HG02798 (cell line): ENCODE results near the gene FAM53B.
"Not testable (repeated sequence)": the region's sequence is repeated elsewhere in the genome, so short reads cannot be mapped to it uniquely, and the experiment has no call there.

Source experiments
- ATAC-seq: cut with Tn5 transposase; IDR thresholded peaks from one replicate; pipeline ENCODE4 v1.9.1; 2021; ENCODE audit warnings: mild to moderate bottlenecking; ENCODE audit not compliant: unreplicated experiment, poor library complexity

The FAM53B gene

DNA sequence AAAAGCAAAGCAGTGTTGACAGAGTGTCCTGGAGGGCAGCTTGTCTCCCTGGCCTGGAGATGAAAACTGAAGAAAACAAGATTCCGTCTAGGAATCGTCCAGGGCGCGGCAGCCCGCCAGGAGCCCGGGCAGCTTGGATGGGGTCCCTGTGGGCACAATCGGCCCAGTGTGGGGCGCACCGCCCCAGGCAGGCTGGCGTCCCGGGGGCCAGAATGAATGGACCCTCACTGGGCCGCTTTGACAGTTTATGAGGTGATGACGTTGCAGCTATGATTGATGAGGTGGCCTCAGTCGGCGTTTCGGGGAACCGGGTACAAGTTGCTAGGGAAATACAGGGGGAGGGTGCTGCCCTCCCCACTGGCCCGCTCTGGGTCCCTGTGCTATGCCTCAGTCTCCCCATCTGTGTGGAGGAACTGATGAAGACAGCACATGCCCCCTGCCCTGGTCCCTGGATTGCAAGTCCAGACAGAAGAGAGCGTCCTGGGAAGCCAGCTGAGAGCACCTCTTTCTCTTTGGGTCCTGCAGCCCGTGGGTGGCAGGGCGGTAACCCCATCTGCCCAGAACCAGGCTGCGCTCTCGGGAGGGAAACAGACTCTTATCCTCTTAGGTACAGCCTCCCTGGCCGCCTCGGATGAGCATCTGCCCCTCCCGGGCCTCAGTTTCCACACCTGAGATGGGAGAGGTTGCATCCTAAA, 151.3 kb downstream of the FAM53B start:
- no peak for ATAC-seq

DNA sequence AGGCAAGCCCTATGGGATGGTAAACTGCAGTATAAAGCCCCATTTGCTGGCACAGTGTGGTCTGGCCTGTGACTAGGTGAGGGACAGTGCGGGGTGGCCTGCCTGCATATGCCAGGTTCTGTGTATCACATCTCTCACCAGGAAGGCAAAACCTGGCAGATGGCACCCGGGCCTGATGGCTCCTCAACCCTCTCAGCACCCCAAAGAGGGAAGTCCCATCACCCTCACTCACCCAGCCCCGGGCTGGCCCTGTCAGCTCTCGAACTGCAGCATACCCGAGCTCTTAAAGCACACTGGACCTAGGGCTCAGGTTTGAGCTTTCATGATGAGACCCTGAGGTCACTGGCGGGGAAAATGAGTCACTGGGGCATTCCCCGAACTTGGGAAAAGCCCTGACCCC, 152.1 kb downstream of the FAM53B start:
- no peak for ATAC-seq

DNA sequence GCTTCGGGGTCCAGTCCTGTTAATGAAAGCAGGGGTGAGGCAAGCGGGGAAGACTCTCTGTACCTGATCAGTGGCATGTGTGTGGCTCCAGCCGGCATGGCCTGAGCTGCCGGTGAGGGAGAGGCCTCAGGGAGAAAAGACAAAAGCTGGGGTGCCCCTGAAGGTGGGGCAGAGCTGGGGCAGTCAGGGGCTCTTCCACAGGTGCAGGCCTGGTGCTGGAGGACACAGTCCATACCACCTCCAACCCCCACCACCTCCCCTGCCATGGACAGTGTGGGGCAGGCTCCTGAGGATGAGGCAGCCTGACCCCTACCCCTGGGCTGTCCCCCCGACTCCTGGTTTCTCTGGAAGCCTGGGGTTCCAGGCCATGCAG, 153.1 kb downstream of the FAM53B start:
- ATAC-seq, result no peak

DNA sequence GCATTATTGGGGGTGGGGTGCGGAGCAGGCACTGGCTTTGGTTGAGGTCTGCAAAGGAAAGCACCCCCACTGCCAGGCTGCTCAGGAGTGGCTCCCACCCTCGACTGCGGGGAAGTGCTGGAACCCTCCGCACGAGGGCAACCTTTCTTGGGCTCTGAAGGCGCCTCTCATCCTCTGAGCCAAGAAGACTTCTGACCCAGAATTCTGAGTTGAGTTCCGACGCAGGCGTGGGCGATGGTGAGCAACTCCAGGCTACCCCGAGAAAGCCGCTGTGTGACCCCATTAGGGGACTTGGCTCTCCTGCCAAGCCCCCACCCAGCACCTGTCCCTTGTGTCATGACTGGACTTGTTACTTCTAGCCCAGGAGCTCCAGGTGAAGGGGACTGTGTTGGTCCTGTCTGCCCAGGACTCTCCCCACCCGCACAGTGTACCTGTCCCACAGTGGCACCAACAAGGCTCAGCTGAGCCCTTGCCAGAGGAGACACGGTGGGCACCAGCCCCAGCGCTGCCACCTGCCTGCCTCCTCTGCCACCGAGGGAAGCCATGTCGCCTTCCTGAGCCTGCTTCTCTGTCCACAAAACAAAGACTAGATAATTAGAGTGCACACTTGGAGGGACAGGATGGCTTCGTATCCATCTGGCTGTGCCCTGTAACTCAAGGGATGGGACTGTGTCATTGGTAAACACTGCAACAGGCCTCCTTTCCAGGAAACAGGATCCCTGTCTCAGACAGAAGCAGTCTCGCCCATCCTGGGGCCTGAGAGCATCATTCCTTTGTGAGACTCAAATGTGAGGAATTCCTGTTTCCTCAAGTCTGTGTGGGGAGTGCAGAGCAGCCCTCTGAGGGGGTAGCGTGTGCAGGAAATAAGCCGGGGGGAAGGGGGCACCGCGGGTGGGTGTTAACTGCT, 153.7 kb downstream of the FAM53B start:
- no peak for ATAC-seq

DNA sequence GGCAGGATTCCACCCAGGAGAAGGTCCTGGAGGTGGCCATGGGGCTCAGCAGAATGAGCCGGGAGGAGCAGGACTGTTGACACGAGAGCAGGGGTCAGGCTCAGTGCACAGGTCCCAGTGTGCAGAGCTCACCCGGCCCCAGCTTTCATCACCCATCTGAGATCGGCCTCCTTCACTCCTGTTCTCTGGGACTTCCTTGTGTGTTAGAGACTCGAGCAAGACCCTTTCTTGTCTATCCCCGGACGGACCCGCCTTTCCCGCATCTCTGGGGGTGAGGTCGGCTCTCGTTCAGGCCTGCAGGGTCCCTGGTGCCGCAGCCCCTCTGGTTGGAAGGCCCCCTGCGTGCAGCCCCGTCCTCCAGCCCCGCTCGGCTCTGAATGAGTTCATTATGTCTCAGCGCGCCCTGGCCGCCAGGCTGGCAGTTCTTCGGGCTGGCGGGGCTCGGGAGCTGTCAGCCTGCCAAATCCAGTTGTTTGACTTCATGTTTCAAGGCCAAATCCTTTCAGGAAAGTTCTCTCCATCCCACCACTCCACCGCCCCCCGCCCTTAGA, 154.6 kb downstream of the FAM53B start:
- no peak for ATAC-seq

DNA sequence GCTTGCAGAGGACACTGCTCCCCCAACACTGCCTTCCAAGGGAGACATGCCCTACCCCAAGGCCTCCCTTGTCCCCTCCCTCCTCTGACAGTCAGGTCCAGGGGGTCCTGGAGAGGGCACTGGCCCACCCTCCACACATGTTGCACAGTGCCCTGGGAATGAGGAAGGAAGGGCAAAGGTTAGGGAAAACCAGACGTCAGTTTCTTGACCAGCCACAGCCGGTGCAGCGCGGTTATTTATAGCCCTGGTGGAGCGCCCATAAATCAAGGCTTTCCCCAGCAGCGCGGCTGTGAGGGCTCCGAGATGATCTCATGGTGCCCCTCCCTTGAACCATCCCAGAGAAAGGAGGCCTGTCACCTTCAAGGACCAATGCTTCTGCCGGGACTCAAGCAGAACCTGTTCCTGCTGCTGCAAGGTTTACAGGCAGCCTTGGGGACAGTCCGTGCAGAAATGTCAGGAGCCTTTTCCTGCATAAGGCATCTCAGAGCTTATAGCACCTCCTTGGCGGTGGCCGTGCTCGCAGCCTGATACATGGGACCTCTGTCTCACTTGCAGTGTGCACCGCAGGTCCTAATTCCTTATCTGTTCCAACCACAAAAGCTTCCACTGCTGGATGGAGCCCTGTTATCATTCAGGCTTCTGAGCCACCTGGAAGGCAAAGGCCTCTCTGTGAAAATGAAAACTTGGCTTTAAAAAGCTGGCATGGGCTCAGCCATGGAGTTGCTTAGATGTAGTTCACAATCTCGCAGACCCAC, 155.3 kb downstream of the FAM53B start:
- no peak for ATAC-seq

DNA sequence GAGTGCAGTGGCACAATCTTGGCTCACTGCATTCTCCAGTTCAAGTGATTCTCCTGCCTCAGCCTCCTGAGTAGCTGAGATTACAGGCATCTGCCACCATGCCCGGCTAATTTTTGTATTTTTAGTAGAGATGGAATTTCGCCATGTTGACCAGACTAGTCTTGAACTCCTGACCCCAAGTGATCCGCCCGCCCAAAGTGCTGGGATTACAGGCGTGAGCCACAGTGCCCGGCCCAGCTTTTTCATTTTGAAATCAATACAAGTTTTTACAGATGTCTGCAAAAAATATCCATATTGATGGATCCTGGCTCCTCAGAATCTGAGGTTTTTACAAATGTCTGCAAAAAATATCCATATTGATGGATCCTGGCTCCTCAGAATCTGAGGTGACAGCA, 155.8 kb downstream of the FAM53B start:
- ATAC-seq, result not testable (repeated sequence)

DNA sequence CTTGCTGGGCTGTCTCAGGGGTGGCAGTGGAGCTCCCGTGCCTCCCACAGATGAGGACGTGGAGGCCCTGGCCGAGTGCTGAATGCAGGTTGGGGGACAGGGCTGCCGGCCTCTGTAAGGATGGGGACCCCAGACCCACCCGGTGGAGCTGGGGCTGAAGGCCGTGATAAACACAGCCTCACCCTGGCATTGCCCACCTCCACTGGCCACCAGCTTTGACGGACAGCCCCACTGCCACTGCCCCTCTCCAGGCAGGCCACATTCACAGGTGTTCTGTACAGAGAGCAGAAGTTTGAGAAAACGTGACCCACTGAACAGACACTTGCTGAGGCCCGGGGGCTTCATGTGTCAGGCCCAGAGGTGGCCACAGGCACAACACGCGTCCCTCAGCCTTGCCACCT, 156.4 kb downstream of the FAM53B start:
- ATAC-seq, result no peak

DNA sequence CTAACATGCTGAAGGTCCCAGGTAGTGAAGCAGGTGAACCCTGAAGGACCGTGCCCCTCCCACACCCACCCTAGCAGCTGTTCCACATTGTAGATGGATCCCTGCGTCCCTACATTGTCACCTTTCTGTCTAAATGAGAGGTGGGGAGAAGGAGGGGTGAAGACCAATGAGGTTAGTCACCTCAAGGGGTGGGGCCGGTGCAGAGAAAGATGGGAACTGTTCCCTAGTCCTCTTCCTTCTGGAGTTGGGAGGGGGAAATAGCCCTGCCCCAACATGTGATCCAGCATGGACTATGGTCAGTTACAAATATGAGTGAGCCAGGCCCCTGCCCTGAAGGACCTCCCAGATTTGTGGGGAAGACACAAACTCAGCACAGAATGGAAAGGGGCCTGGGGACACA, 158.0 kb downstream of the FAM53B start:
- no peak for ATAC-seq

DNA sequence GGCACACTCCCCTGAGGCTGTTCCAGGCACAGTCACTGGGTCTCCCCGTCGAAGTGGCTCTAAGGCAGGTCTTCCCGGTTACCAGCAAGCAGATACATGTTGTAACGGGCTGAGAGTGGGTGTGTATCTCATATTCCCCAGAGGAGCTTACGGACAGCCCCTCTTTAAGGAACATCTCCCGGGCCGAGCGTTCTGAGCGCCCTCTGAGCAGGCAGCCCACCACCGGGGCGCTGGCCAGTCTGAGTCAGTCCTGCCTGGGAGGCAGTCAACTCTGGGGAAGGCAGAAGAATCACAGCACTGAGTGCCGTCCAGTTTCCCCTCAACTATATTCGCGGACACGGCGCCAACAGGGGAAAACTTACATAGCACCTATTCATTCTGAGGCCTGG, 165.2 kb downstream of the FAM53B start:
- no peak for ATAC-seq

DNA sequence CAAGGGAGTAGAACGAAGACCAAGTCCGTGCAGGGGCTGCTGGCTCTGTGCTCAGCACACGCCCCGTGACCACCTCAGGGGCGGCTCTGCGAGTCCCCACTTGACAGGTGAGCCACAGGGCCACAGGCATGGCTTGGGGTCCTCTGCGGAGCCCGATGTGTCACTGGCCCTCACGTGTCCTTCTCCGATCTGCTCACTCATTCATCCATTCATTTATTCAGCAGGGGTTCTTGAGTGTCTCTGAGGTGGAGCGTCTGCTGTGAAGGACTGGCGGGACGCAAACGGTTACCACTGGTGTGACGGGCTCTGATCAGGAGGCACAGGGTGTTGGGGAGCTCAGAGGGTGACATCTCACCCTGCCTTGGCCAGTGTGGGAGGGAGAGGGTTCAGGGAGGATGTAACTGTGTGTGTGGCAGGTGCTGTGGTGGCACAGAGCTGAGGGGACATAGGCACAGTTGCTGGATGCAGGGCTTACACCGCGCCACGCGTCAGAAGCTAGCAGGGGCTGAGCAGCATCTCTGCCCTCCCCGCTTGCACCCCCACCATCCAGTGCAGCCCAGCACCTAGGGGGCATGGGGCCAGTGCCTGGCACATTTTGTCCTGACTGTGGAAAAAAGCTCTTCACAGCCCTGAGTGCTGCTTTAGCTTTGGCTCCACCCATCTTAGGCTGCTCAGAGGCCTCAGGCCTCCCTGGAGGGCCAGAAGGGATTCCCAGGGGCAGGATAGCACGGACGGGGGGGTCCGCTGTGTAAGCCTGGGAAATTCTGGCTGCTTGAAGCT, 165.8 kb downstream of the FAM53B start:
- no peak for ATAC-seq

DNA sequence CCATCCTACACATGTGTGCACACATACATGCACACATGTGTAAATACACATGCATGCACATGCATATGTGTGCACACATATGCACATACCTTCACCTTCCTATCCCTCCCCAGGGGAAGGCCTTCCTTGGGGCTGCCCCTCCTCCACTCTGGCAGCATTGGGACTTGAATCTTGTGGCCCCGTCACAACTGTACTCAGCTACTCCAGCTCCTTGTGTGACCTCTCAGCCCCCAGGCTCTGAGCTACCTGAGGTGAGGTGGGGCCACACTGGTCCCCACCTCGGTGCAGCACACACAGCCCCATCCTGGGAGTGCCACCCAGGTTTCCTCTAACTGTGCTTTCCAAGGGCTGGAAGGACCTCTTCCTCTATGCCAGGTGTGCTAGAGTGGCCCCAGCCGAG, 166.5 kb downstream of the FAM53B start:
- ATAC-seq, result no peak

DNA sequence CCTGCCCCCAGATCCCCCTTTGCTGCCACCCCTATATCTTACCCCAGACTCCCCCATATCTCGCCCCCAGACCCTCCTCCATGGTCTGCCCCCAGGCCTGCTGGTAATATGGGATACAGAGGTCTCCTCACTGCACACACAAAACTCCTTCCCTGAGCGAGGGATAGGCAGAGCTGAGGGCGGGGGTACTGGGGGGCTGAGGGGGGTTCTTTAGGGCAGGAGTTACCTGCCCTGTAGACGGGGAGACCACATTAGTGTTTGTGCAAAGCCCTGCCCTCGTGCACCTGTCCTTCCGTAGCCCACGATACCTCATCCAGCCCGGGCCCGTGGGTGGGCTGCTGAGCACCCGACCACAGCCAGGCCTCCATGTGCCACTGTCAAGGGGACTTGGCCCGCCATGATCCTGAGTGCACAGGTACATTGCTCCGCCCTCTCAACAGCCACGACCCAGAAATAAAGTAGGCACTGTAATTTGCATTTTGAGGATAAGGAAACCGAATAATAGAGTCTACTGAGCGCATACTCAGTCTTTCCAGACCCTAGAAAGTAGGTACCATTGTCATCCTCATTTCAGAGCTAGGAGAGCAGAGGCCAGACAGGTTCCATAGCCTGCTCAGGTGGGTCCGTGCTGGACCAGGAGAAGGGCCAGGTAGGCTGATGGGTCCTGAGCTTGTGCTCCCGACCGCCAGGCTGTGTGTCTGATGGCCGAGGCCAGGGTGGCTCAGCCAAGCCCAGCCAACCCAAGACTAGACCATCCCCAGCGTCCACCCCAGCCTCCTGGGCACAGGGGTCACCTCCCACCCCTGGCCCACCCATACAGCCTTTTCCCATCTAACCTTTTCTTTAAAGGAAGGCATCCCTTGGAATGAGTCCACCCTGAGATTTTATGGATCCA, 167.4 kb downstream of the FAM53B start:
- ATAC-seq, result no peak

DNA sequence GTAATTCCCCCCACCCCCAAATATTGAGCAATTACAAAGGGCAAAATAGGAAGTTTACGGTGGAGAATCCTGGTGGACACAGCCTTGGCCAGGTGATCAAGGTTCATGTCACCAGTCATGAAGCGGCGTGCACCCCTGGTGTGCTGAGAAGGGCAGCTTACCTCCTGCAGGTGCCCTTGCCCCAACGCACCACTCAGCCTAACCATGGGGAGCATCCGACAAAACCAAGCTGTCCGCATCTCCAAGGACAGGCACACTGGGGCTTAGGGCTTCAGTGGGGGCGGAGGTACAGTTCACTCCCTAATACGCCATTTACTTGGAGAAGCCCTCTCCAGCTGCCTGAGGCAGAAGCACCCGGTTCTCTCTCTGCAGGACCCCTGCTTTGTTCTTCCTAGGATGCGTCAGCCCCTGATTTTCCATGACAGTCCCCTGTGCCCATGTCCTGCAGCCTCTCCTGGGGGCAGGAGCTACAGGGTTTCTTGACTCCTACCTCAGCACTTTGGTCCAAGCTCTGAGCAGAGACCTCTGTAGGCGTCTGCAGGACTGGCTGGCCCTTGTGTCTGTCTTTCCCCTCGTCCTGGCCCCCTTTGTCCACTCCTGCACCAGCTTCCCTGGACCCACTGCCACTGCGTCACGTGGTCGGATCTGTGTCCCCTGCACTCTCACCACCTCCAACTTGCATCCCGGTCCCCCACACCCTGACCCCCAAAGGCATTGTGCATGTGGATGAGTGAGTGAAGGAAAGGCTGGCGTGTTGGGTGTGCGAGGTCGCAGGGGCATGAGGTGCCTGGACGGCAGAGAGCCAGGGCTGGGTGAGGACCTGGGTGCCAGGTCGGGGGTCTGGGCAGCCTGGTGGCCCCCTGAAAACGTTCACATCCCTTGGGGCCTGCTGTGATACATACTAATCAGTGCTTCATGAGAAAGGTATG, 168.8 kb downstream of the FAM53B start:
- ATAC-seq, result no peak

DNA sequence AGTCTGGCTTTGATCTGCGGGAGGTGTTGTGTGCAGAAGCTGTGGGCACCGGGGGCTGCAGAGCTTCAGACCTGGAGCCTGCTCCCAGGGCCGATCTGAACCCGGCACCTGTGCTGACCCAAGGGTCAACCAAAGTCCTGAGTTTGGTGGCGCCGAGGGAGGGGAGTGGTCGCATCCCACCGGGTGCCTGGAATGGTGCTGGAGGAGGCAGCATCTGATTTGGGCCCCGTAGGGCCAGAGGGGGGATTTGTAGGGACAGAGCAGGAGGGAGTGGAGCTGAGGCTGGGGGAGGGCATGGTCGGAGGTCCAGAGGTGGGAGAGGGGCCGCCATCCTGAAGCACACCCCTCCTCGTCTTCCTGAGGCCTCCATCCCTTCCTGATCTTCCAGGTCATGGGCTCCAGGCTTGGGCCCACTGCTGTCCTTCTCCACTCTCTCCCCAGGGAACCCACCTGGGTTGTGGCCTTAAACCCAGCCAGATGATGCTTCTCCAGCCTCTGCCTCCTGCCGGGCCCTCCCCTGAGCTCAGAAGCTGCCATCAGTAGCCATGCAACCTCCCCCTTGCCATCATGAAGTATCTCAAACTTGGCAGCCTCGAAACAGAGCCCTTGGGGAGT, 169.6 kb downstream of the FAM53B start:
- no peak for ATAC-seq

DNA sequence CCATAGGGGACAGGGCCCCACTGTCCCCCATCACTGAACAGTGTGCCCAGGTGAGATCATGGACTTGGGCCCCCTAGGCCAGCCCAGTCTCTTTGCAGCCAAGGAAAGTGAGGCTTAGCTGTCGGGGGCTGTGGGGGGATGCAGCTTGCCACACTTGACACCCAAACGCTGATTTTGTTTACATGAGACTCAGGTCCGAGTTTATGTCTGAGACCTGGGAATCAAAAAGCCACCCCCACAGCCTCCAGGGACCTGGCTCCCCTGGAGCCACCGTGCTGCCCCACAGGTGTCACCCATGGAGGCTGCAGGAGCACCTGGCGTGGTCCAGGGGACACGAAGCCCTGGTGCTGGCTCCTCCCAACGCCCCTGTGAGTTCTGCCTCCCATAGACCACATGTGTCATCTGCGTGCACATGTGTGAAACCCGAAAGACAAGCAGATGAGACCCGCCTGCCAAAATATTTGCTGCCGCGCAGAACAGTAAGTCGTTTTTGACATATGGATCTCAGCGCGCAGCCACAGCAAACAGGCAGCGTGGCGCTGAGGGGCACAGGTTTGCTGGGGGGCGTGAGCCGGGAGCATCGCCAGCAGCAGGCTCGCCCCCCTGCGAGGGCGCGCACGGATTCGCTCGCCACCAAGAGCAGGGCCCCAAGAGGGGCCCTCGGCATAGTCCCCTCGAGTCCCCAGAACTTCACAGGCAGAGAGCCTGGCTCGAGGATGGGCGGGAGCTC, 170.3 kb downstream of the FAM53B start:
- no peak for ATAC-seq

DNA sequence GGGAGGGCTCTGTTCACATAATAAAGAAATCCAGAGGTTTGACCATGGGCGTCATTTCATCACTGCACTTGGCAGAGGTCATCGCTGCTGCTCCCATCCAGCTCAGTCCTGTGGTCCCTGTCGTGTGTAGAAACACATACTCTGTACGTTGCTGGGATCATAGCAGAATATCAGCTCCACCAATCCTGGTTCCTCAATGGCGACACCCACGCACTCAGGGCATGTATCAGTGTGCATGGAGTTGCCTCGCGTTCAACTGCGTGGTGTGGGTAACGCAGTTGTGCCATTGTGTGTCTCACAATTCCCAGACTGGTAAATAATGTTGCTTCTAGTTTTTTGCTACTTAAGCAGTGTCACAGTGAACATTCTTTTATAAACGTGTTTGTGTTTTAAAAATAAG, 171.4 kb downstream of the FAM53B start:
- no peak for ATAC-seq
